IMR-90 (cell line): ENCODE measurements around the gene TJAP1. TPM values are rescaled to one million over a fixed set of nuclear protein-coding genes. Genes with fewer than 3 reads are reported as not detected.

Experiments used
- ATAC-seq: fragments of 200-7000 bp; cut with Tn5 transposase; 2 replicates; pipeline ENCODE4 v1.9.1; 2020; ENCODE audit warnings: low read depth, mild to moderate bottlenecking, moderate library complexity
- BruUV-seq: library from RNA; stranded (reverse); fragments of 400-500 nt; replicated peaks from 2 replicates; lab custom pipeline; 2021; lab: Mats Ljungman, UMichigan
- CTCF ChIA-PET: fragments of 300-600 bp; formaldehyde crosslinking; extraction: SDS; loops from one replicate; lab custom pipeline; 2021; ENCODE audit warnings: antibody characterized with exemption; lab: Yijun Ruan, JAX
- POLR2A ChIA-PET: fragments of 300-600 bp; sonication (Branson Sonifier 250); formaldehyde crosslinking; loops from one replicate; lab custom pipeline; 2022; ENCODE audit warnings: antibody characterized with exemption; ENCODE audit not compliant: unreplicated experiment; lab: Charles Lee
- DNase-seq: peaks from one replicate; pipeline ENCODE4 v3.0.0; 2013
- H2AFZ ChIP-seq: replicated peaks from 2 replicates; pipeline ENCODE3; 2013; ENCODE audit warnings: low read length, mild to moderate bottlenecking; ENCODE audit not compliant: poor library complexity
- H2AK5ac ChIP-seq: 2 replicates; pipeline ENCODE4 v1.6.1; 2013; ENCODE audit warnings: low read depth, low read length, inconsistent platforms
- H2AK9ac ChIP-seq: replicated peaks from 2 replicates; pipeline ENCODE3; 2013; ENCODE audit warnings: mild to moderate bottlenecking, low read depth, low read length, moderate library complexity; ENCODE audit not compliant: poor library complexity
- H2BK120ac ChIP-seq: 2 replicates; pipeline ENCODE4 v1.6.1; 2013; ENCODE audit warnings: low read depth, low read length, inconsistent platforms
- H2BK15ac ChIP-seq: 3 replicates; pipeline ENCODE4 v1.6.1; 2013; ENCODE audit warnings: low read depth, low read length, inconsistent platforms
- H2BK20ac ChIP-seq: 2 replicates; pipeline ENCODE4 v1.6.1; 2013; ENCODE audit warnings: low read depth, mild to moderate bottlenecking, inconsistent platforms, low read length, moderate library complexity
- H2BK5ac ChIP-seq: 2 replicates; pipeline ENCODE4 v1.6.1; 2013; ENCODE audit warnings: mild to moderate bottlenecking, low read depth, low read length, inconsistent platforms; ENCODE audit not compliant: poor library complexity, severe bottlenecking
- H3K14ac ChIP-seq: replicated peaks from 2 replicates; pipeline ENCODE4 v1.6.1; 2013; ENCODE audit warnings: low read depth, low read length, inconsistent platforms
- H3K18ac ChIP-seq: 2 replicates; pipeline ENCODE4 v1.6.1; 2013; ENCODE audit warnings: low read depth, low read length, control low read depth
- H3K23ac ChIP-seq: 2 replicates; pipeline ENCODE4 v1.6.1; 2013; ENCODE audit warnings: low read depth, low read length, inconsistent platforms
- H3K27ac ChIP-seq: 2 replicates; pipeline ENCODE4 v1.5.1; 2013; ENCODE audit warnings: mild to moderate bottlenecking, control low read depth, low read length; ENCODE audit not compliant: insufficient read depth
- H3K27me3 ChIP-seq: 2 replicates; pipeline ENCODE4 v1.6.1; 2013; ENCODE audit warnings: low read length; ENCODE audit not compliant: control insufficient read depth, insufficient read depth
- H3K36me3 ChIP-seq: 2 replicates; pipeline ENCODE4 v1.6.1; 2013; ENCODE audit warnings: low read length, mixed read lengths; ENCODE audit not compliant: control insufficient read depth, insufficient read depth
- H3K4ac ChIP-seq: 2 replicates; pipeline ENCODE4 v1.6.1; 2013; ENCODE audit warnings: low read depth, low read length, inconsistent platforms
- H3K4me1 ChIP-seq: 2 replicates; pipeline ENCODE4 v1.6.1; 2013; ENCODE audit warnings: low read length, mixed read lengths; ENCODE audit not compliant: control insufficient read depth, insufficient read depth
- H3K4me2 ChIP-seq: 2 replicates; pipeline ENCODE4 v1.6.1; 2013; ENCODE audit warnings: low read depth, mild to moderate bottlenecking, control low read depth, low read length, moderate library complexity
- H3K4me3 ChIP-seq: 2 replicates; pipeline ENCODE4 v1.5.1; 2013; ENCODE audit warnings: low read depth, mild to moderate bottlenecking, control low read depth, low read length, moderate library complexity; ENCODE audit not compliant: insufficient read depth
- H3K56ac ChIP-seq: 2 replicates; pipeline ENCODE4 v1.6.1; 2013; ENCODE audit warnings: low read length, inconsistent platforms; ENCODE audit not compliant: insufficient read depth; ENCODE audit errors: extremely low read depth
- H3K79me1 ChIP-seq, 2 experiments: 2 replicates each; pipeline ENCODE4 v1.6.1; 2013; ENCODE audit warnings: low read length in 2 of 2, inconsistent platforms in 1 of 2, low read depth in 1 of 2
- H3K9ac ChIP-seq: 2 replicates; pipeline ENCODE4 v1.6.1; 2013; ENCODE audit warnings: low read depth, low read length, control low read depth
- H3K9me1 ChIP-seq: 2 replicates; pipeline ENCODE4 v1.6.1; 2013; ENCODE audit warnings: low read length, inconsistent platforms; ENCODE audit not compliant: insufficient read depth
- H3K9me3 ChIP-seq: 2 replicates; pipeline ENCODE4 v1.6.1; 2013; ENCODE audit warnings: low read length; ENCODE audit not compliant: control insufficient read depth, insufficient read depth
- H4K20me1 ChIP-seq: 2 replicates; pipeline ENCODE4 v1.6.1; 2013; ENCODE audit warnings: low read length, inconsistent platforms; ENCODE audit not compliant: insufficient read depth
- H4K5ac ChIP-seq: 2 replicates; pipeline ENCODE4 v1.6.1; 2013; ENCODE audit warnings: mild to moderate bottlenecking, low read depth, low read length, control low read depth
- H4K8ac ChIP-seq, 2 experiments: 2 replicates each; pipeline ENCODE4 v1.6.1; 2013; ENCODE audit warnings: low read depth in 2 of 2, low read length in 2 of 2, control low read depth in 1 of 2, inconsistent platforms in 1 of 2
- H4K91ac ChIP-seq: 2 replicates; pipeline ENCODE4 v1.6.1; 2013; ENCODE audit warnings: low read depth, low read length, inconsistent platforms; ENCODE audit not compliant: insufficient read depth
- CHD1 ChIP-seq: IDR thresholded peaks from 2 replicates; pipeline ENCODE4 v1.6.1; 2012; ENCODE audit warnings: low read depth, low read length, improper control_type of control experiment
- CTCF ChIP-seq: conservative IDR thresholded peaks from 2 replicates; pipeline ENCODE4 v1.5.1; 2012; ENCODE audit warnings: mild to moderate bottlenecking, low read depth, low read length, improper control_type of control experiment
- ELK1 ChIP-seq: fragments of 150-350 bp; IDR thresholded peaks from 2 replicates; pipeline ENCODE4 v1.6.1; 2016; ENCODE audit warnings: low read depth, mild to moderate bottlenecking, low read length, moderate library complexity, borderline replicate concordance
- MAFK ChIP-seq: IDR thresholded peaks from 2 replicates; pipeline ENCODE4 v1.6.1; 2012; ENCODE audit warnings: low read depth, low read length, improper control_type of control experiment
- NFE2L2 ChIP-seq: fragments of 150-350 bp; IDR thresholded peaks from 2 replicates; pipeline ENCODE4 v1.6.1; 2016; ENCODE audit warnings: low read depth, mild to moderate bottlenecking, low read length
- RAD21 ChIP-seq: IDR thresholded peaks from 2 replicates; pipeline ENCODE4 v1.6.1; 2012; ENCODE audit warnings: low read length, improper control_type of control experiment
- RFX5 ChIP-seq: IDR thresholded peaks from 2 replicates; pipeline ENCODE4 v1.8.0; 2012; ENCODE audit warnings: low read depth, mild to moderate bottlenecking, low read length, moderate library complexity
- WGBS, 2 experiments: methylation state at CpG; one replicate each; pipeline versions ENCODE4 v1.1.5 to v1.1.7; 2013; ENCODE audit warnings: missing lambda C conversion rate in 2 of 2; ENCODE audit not compliant: insufficient read length in 1 of 2; ENCODE audit errors: extremely low coverage in 2 of 2; 5-methylcytosine and 5-hydroxymethylcytosine counted together
- dilution Hi-C: fragments of 300-500 bp; cut with HindIII; formaldehyde crosslinking; loops from one replicate; pipeline ENCODE4 v1.14.3; 2018; ENCODE audit warnings: low sequenced_read_pairs; ENCODE audit not compliant: unreplicated experiment
- in situ Hi-C: fragments of 300-500 bp; cut with MboI; formaldehyde crosslinking; loops from 3 replicates; pipeline ENCODE4 v1.14.3; 2019; ENCODE audit warnings: low sequenced_read_pairs, inconsistent platforms, mixed read lengths
- intact Hi-C: fragments of 100-400 bp; cut with micrococcal nuclease; formaldehyde crosslinking; loops from 2 replicates; pipeline ENCODE4 v1.10.0; 2022
- polyA plus RNA-seq, 3 experiments: library from polyadenylated mRNA; depleted of rRNA; stranded (reverse); fragments of >200 nt; gene quantifications; 2 replicates each; pipeline ENCODE4 v1.2.3, GENCODE V29; 2012; ENCODE audit warnings: low replicate concordance in 1 of 3
- total RNA-seq: library from RNA; depleted of rRNA; stranded (reverse); fragments of >200 nt; gene quantifications from 2 replicates; pipeline ENCODE4 v1.2.3, GENCODE V29; 2012

TJAP1 gene
- total and polyA plus RNA-seq, 2 of the 4 experiments (the other 2 are of a cell fraction), result 12.2 to 34.2 TPM

GRCh38 chr6:43464337-43464736 lies 13.0 kb upstream of the TJAP1 start:
- no peak overlapping the region for H2BK5ac ChIP-seq
- H2AK9ac ChIP-seq, result no peak overlapping the region
- intact Hi-C loops, result no loop called here
- no peak overlapping the region for H3K23ac ChIP-seq
- no CpG with 5 or more reads among the region's 8 CpGs for WGBS, 2 experiments
- in situ Hi-C loops, result loop anchor here (5.0 kb wide), 1 partner anchor 33 kb away; no protein-coding TSS in a partner anchor
- ChIA-PET POLR2A (no interaction called here), CTCF (interaction anchor here (0.6 kb wide), 2 partner anchors 10 to 37 kb away, joined by 3 read pairs; no protein-coding TSS in a partner anchor)
- no peaks in the 10 kb centered on the region; the same call in 1 of the 2 replicates for H3K9me3 ChIP-seq
- H4K5ac ChIP-seq, result no peak overlapping the region
- peaks cover 34% of the 10 kb centered on the region for H3K27me3 ChIP-seq
- BruUV-seq, result no TSS peak
- H4K20me1 ChIP-seq, result no peaks in the 10 kb centered on the region
- dilution Hi-C loops, result no loop called here
- H3K56ac ChIP-seq, result no peak overlapping the region
- no peak overlapping the region for H2BK120ac ChIP-seq
- H3K4ac ChIP-seq, result no peak overlapping the region
- no peak overlapping the region for H4K8ac ChIP-seq
- H2BK15ac ChIP-seq, result no peak overlapping the region
- H3K4me3 ChIP-seq, result no peak overlapping the region
- no peak overlapping the region for H3K14ac ChIP-seq
- no peak overlapping the region for H3K27ac ChIP-seq
- H3K4me1 ChIP-seq, result no peaks in the 10 kb centered on the region
- H2AK5ac ChIP-seq, result no peak overlapping the region
- no peak for TF ChIP-seq RAD21
- TF ChIP-seq MAFK, result no peak
- no peak for TF ChIP-seq CHD1
- TF ChIP-seq ELK1, result no peak
- TF ChIP-seq NFE2L2, result no peak
- no peak for TF ChIP-seq RFX5
- TF ChIP-seq CTCF, result no peak
- no peaks in the 10 kb centered on the region for H3K79me1 ChIP-seq
- no peaks in the 10 kb centered on the region for H3K36me3 ChIP-seq
- no peak overlapping the region for H3K4me2 ChIP-seq
- no peak overlapping the region for H2AFZ ChIP-seq
- no peak overlapping the region for H3K9ac ChIP-seq
- no peak overlapping the region for H4K91ac ChIP-seq
- no peak for DNase-seq
- no peaks in the 10 kb centered on the region for H3K9me1 ChIP-seq
- no peak overlapping the region for H2BK20ac ChIP-seq
- no peak for ATAC-seq
- no peak overlapping the region for H3K18ac ChIP-seq
